Progenitor cell of endocrine pancreas (in vitro differentiated cells): ENCODE measurements around the gene CD2AP. TPM values are rescaled to one million over a fixed set of nuclear protein-coding genes. Genes with fewer than 3 reads are reported as not detected.

Source experiments
- DNase-seq: peaks from one replicate; pipeline ENCODE4 v3.0.0; 2021; ENCODE audit warnings: low spot score; ENCODE audit not compliant: unreplicated experiment
- H3K27ac Mint-ChIP-seq: 2 replicates; pipeline ENCODE4 v1.8.0; 2021; ENCODE audit warnings: mild to moderate bottlenecking, moderate library complexity, mixed read lengths
- H3K27me3 Mint-ChIP-seq: 2 replicates; pipeline ENCODE4 v1.8.0; 2021; ENCODE audit warnings: mixed read lengths
- H3K36me3 Mint-ChIP-seq: 2 replicates; pipeline ENCODE4 v1.8.0; 2022; ENCODE audit warnings: mixed read lengths; ENCODE audit not compliant: insufficient read depth
- H3K4me1 Mint-ChIP-seq: 2 replicates; pipeline ENCODE4 v1.8.0; 2021; ENCODE audit warnings: low read depth, mixed read lengths
- H3K4me3 Mint-ChIP-seq: 2 replicates; pipeline ENCODE4 v1.8.0; 2021; ENCODE audit warnings: low read depth, mild to moderate bottlenecking, moderate library complexity, mixed read lengths
- H3K9me3 Mint-ChIP-seq: 2 replicates; pipeline ENCODE4 v1.8.0; 2021; ENCODE audit warnings: low read depth, mixed read lengths
- total RNA-seq: library from RNA; stranded (reverse); gene quantifications from 2 replicates; pipeline ENCODE4 v1.2.1, GENCODE V29; 2021
- TF ChIP-seq, protein P1 (sequence below): fragments of 200-600 bp; sonication (generic); IDR thresholded peaks from one replicate; pipeline ENCODE4 v1.5.0; 2021; ENCODE audit warnings: antibody characterized with exemption, mild to moderate bottlenecking; ENCODE audit not compliant: unreplicated experiment

Gene CD2AP
- total RNA-seq, 1 donor from 2014 or later, result 50.6 TPM

DNA sequence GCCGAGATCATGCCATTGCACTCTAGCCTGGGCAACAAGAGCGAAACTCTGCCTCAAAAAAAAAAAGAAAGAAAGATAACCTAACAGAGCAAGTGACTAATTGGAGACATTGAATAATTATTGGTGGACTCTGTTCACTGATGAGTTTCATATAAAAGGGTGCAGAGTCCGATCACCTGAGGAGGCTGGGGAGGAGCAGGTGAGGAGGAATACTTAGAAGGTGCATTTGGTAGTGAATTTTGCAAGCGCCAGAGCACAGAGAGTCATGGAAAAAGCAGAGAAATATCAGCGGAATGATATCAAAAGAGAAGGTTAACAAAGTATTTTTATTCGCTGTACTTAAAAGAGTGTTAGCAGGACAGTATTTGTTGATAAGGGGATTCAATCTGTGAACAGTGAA lies 44.4 kb downstream of the CD2AP start:
- H3K4me3 Mint-ChIP-seq, result no peak overlapping the region
- no peak for DNase-seq
- peaks cover 10% of the 10 kb centered on the region for H3K36me3 Mint-ChIP-seq
- no peaks in the 10 kb centered on the region for H3K27me3 Mint-ChIP-seq
- peaks cover 24% of the 10 kb centered on the region for H3K4me1 Mint-ChIP-seq
- TF ChIP-seq, protein P1, sequence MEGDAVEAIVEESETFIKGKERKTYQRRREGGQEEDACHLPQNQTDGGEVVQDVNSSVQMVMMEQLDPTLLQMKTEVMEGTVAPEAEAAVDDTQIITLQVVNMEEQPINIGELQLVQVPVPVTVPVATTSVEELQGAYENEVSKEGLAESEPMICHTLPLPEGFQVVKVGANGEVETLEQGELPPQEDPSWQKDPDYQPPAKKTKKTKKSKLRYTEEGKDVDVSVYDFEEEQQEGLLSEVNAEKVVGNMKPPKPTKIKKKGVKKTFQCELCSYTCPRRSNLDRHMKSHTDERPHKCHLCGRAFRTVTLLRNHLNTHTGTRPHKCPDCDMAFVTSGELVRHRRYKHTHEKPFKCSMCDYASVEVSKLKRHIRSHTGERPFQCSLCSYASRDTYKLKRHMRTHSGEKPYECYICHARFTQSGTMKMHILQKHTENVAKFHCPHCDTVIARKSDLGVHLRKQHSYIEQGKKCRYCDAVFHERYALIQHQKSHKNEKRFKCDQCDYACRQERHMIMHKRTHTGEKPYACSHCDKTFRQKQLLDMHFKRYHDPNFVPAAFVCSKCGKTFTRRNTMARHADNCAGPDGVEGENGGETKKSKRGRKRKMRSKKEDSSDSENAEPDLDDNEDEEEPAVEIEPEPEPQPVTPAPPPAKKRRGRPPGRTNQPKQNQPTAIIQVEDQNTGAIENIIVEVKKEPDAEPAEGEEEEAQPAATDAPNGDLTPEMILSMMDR, result no peak
- peaks cover under 1% of the 10 kb centered on the region for H3K9me3 Mint-ChIP-seq
- H3K27ac Mint-ChIP-seq, result peak overlapping the region; percentile 82

DNA sequence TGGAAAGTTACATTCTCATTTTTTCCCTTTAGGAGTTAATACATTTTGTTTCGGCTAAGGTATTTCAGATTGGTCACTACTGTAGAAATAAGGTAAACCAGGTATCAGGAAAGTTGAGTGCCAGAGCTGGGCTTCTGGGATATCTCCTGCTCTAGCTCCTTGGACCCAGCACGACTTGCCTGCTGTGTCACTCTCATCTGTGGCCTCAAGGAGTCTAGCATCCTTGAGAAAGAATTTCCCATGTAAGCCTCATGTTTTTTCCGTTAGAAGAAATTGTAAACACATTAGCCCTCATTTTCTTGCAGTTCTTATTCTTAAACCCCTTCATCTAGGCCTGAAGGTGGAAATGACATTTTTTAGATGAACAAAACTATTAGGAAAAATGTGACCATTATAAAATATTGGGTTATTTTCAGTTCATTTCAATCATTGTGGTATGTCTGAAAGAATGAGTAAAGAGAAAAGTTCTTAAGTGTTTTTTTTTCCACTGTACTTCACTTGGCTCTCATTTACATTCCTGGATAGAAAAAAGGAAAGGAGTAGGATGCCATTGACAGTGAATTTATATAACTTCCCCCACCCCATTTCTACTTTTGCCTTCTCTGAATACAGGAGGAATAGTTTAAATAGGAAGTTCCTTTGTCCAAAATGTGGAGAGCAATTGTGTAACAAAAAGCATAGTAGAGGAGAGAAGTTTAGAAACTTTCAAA lies 46.7 kb downstream of the CD2AP start:
- Mint-ChIP-seq H3K9me3 (peaks cover 8% of the 10 kb centered on the region), H3K4me3 (no peak overlapping the region), H3K27ac (no peak overlapping the region), H3K4me1 (peaks cover 17% of the 10 kb centered on the region), H3K27me3 (no peaks in the 10 kb centered on the region), H3K36me3 (peaks cover 19% of the 10 kb centered on the region)
- TF ChIP-seq, protein P1, result no peak
- DNase-seq, result no peak

DNA sequence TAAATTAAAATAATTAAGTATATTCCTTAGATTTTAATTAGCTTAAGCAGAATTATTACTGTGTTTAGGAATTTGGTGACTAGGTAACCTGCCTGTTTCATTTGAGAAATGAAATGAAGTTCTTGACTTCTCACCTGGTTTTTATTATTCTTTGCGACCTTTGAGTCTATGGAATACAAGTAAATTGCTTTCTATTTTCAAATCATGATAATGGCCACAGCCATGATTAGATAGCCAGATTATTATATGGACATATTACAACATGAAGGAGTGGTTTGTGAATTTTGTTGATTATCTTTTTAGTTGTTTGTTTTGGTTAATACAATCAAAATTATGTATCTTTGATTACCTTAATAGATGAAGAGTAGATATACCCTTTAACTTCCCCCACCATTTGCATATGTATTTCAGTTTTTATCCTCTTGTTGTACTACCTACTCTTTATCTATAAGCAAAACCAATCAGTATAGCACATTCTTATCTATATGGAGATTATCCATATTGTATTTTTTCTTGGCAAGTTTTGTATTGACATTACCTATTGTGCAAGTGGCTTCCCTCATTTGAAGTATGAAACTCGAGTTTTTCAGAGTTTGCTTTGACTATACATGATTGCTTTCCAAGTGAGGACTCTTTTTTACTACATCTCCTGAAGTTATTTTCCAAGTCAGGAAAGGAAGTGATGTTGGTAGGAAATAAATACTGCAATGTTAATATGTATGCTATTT lies 47.9 kb downstream of the CD2AP start:
- H3K36me3 Mint-ChIP-seq, result peaks cover 21% of the 10 kb centered on the region
- H3K4me3 Mint-ChIP-seq, result no peak overlapping the region
- TF ChIP-seq, protein P1, result no peak
- peaks cover 6% of the 10 kb centered on the region for H3K4me1 Mint-ChIP-seq
- H3K9me3 Mint-ChIP-seq, result peaks cover 8% of the 10 kb centered on the region
- peak overlapping the region; percentile 2 for H3K27ac Mint-ChIP-seq
- DNase-seq, result no peak
- no peaks in the 10 kb centered on the region for H3K27me3 Mint-ChIP-seq

DNA sequence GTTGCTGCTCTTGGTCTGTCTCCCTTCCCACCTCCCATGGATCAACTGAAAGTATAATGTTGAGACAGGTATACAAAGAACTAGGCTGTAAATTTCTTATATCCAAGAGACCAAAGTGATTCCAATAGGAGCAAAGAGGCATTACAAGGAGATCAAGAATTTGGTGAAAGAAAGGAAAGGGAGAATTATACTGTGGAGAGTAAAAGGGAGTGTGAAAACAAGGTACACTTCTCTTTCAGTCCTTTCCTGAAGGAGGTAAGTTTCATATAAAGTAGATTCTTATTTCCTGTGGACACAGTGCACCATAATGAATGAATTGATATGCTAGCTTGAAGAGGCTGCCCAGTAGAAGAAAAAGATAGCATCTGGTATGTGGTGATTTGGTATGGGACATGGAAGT lies 49.7 kb downstream of the CD2AP start:
- no peak overlapping the region for H3K27ac Mint-ChIP-seq
- H3K4me3 Mint-ChIP-seq, result no peak overlapping the region
- no peaks in the 10 kb centered on the region for H3K4me1 Mint-ChIP-seq
- peaks cover 8% of the 10 kb centered on the region for H3K9me3 Mint-ChIP-seq
- no peaks in the 10 kb centered on the region for H3K27me3 Mint-ChIP-seq
- TF ChIP-seq, protein P1, result no peak
- peaks cover 22% of the 10 kb centered on the region for H3K36me3 Mint-ChIP-seq
- DNase-seq, result no peak

DNA sequence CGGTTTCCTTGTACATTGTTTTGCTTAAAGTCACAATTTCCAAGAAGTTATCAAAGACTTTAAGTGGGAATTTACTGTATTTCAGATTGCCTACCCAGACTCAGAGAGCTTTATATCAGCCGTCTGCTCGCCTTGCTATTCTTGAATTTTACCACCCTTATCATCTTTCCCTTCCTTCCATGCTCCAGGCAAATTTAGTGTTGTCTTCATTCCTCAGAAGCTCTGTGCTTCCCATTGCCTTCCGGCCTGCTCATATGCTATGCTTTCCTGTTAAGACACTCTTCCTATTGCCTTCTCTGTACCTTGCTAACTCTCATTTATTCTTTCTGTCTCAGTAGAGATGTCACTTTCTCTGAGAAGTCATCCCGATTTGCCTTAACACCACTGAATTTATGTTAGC lies 52.1 kb downstream of the CD2AP start:
- Mint-ChIP-seq H3K27ac (no peak overlapping the region), H3K27me3 (no peaks in the 10 kb centered on the region), H3K36me3 (peaks cover 30% of the 10 kb centered on the region), H3K9me3 (peaks cover 8% of the 10 kb centered on the region), H3K4me3 (no peak overlapping the region), H3K4me1 (peaks cover 11% of the 10 kb centered on the region)
- TF ChIP-seq, protein P1, result no peak
- DNase-seq, result no peak
